HG03432 (cell line): ENCODE results near the gene COBLL1.

Experiments
- ATAC-seq: cut with Tn5 transposase; IDR thresholded peaks from one replicate; pipeline ENCODE4 v1.9.1; 2021; ENCODE audit warnings: mild to moderate bottlenecking, moderate library complexity; ENCODE audit not compliant: unreplicated experiment

The COBLL1 gene

GRCh38 chr2:164792316-164793170, 49.1 kb downstream of the COBLL1 start:
- no peak for ATAC-seq

- no peak for ATAC-seq
Observed at GRCh38 chr2:164789968-164790367, 51.7 kb downstream of the COBLL1 start.

GRCh38 chr2:164786787-164787186, 54.8 kb downstream of the COBLL1 start:
- ATAC-seq = no peak

- ATAC-seq = no peak
Observed at GRCh38 chr2:164785457-164785856, 56.2 kb downstream of the COBLL1 start.

- ATAC-seq = no peak
Observed at GRCh38 chr2:164784376-164784775, 57.2 kb downstream of the COBLL1 start.

GRCh38 chr2:164782323-164782722, 59.3 kb downstream of the COBLL1 start:
- no peak for ATAC-seq

GRCh38 chr2:164781394-164781793, 60.2 kb downstream of the COBLL1 start:
- no peak for ATAC-seq

- no peak for ATAC-seq
Observed at GRCh38 chr2:164780611-164781178, 60.9 kb downstream of the COBLL1 start.

GRCh38 chr2:164779383-164780057, 62.1 kb downstream of the COBLL1 start:
- ATAC-seq = no peak

- ATAC-seq = no peak
Observed at GRCh38 chr2:164778723-164779122, 62.9 kb downstream of the COBLL1 start.

GRCh38 chr2:164777847-164778461, 63.7 kb downstream of the COBLL1 start:
- no peak for ATAC-seq

- no peak for ATAC-seq
Observed at GRCh38 chr2:164773635-164774034, 68.0 kb downstream of the COBLL1 start.

GRCh38 chr2:164773091-164773490, 68.5 kb downstream of the COBLL1 start:
- ATAC-seq = no peak

GRCh38 chr2:164771897-164772296, 69.7 kb downstream of the COBLL1 start:
- ATAC-seq = no peak

GRCh38 chr2:164770421-164770916, 71.2 kb downstream of the COBLL1 start:
- ATAC-seq = no peak

- ATAC-seq = no peak
Observed at GRCh38 chr2:164766954-164767320, 74.7 kb downstream of the COBLL1 start.

- ATAC-seq = no peak
Observed at GRCh38 chr2:164766216-164766953, 75.2 kb downstream of the COBLL1 start.

GRCh38 chr2:164764996-164765395, 76.6 kb downstream of the COBLL1 start:
- no peak for ATAC-seq

GRCh38 chr2:164764474-164764873, 77.1 kb downstream of the COBLL1 start:
- no peak for ATAC-seq

GRCh38 chr2:164763431-164763830, 78.2 kb downstream of the COBLL1 start:
- ATAC-seq = no peak
